ENCODE data around the gene COL4A1.
"Not testable (repeated sequence)": the region's sequence is repeated elsewhere in the genome, so short reads cannot be mapped to it uniquely, and the experiment has no call there.

DNA sequence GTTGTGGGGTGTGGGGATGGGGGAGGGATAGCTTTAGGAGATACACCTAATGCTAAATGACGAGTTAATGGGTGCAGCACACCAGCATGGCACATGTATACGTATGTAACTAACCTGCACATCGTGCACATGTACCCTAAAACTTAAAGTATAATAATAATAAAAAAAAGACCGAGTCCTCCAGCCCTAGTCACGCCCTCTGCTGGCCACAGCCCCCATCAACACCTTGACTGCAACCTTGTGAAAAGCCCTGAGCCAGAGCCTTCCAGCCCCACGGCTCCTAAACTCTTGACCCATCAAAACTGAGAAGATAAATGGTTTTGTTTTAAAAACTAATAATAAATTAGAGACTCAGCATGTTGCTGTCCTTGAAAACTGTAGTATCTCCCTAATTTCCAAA is 194.6 kb downstream of the COL4A1 start:
- not testable (repeated sequence) for TF ChIP-seq GABPA (IDR thresholded peaks at IDR 0.05; ENCODE audit: low read depth); YY1 (IDR thresholded peaks at IDR 0.05; ENCODE audit: low read depth); RXRA (IDR thresholded peaks at IDR 0.05; ENCODE audit: borderline replicate concordance, low read depth)
- TF ChIP-seq, protein P1, sequence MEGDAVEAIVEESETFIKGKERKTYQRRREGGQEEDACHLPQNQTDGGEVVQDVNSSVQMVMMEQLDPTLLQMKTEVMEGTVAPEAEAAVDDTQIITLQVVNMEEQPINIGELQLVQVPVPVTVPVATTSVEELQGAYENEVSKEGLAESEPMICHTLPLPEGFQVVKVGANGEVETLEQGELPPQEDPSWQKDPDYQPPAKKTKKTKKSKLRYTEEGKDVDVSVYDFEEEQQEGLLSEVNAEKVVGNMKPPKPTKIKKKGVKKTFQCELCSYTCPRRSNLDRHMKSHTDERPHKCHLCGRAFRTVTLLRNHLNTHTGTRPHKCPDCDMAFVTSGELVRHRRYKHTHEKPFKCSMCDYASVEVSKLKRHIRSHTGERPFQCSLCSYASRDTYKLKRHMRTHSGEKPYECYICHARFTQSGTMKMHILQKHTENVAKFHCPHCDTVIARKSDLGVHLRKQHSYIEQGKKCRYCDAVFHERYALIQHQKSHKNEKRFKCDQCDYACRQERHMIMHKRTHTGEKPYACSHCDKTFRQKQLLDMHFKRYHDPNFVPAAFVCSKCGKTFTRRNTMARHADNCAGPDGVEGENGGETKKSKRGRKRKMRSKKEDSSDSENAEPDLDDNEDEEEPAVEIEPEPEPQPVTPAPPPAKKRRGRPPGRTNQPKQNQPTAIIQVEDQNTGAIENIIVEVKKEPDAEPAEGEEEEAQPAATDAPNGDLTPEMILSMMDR (IDR thresholded peaks at IDR 0.05), result peak; percentile 65
